Measurements from ENCODE around the gene KCNQ5. TPM values are rescaled to one million over a fixed set of nuclear protein-coding genes. Genes with fewer than 3 reads are reported as not detected.

The KCNQ5 gene
- polyA plus RNA-seq, 3 donors = not detected

DNA sequence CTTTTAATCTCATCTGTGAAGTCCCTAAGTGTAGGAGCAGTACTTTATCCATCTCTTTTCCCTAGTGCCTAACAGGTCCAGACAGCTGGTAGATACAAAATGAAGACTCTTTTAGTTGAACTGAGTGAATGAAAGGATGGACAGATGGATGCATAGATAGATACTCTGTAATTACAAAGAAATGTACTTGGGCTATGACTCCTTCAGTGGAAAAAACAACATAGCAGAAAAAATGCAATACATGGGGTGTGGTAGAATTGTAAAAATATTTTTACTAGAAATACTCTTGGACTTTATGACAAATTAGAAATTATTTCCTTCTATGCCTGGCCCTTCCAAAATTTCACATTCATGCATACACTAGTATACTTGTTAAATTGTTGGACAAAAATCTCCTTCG lies 29.3 kb downstream of the KCNQ5 start:
- Mint-ChIP-seq H3K4me1 (peaks cover 11% of the 10 kb centered on the region), H3K9me3 (no peaks in the 10 kb centered on the region)

DNA sequence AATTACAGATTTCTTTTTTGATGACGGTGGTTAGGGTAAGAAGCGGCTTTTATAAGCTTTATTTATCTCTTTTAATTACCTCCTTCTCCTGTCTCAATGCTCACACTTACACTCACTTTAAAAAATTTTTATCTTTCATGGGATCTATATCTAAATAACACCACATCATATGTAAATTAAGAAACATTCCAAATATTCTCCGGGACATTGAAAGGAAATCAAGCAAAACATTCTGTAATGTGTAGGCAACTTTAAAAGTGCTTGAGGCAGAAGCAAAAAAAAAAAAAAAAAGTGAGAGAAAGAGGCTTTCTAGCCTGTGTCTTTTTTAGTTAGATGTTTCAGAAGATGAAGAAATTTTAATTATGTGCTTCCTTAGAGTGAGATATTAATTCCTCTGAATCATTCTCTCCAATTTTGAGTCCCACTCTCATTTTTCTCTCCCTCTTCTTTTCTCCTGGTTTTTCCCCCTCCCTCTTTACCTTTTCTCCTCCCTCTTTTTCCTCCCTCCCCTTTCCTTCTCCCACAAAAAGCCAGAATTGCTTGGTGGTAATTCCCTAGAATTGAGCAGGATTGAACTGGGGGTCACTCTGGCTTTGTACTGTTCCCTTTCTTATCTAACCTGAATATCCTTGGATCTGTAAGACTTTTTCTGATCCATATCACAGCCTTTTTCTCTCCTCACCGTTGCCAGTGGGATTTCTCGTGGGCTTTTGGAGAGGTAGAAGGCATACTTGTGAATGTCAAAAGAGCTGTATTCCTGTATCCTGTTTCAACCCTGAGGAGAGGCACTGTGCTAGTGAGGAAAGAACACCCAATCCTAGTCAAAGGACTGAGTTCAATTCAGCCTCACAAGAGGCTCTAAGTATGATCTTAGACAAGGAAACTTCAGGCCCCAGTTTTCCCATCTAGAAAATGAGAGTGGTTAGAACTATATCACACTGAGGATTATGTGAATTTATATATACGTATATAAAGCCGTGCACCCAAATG lies 30.4 kb downstream of the KCNQ5 start:
- H3K27ac ChIP-seq (ENCODE audit: low read depth in 1 of 2, low read length in 2 of 2) = no peak overlapping the region
- H3K4me1 ChIP-seq (ENCODE audit: control insufficient read depth in 1 of 2, insufficient read depth in 2 of 2, low read length in 2 of 2) = no peaks in the 10 kb centered on the region
- no peaks in the 10 kb centered on the region for H3K36me3 ChIP-seq (replicated peaks in 1 of 2; ENCODE audit: control insufficient read depth in 1 of 2, insufficient read depth in 2 of 2, low read length in 2 of 2)
- no peaks in the 10 kb centered on the region for H4K20me1 ChIP-seq (ENCODE audit: insufficient read depth, low read length)
- no CpG with 5 or more reads among the region's 7 CpGs for WGBS (ENCODE audit: insufficient coverage)
- Mint-ChIP-seq H3K27ac (no peak overlapping the region), H3K9me3 (no peaks in the 10 kb centered on the region), H3K4me3 (no peak overlapping the region), H3K36me3 (no peaks in the 10 kb centered on the region), H3K4me1 (peaks cover 11% of the 10 kb centered on the region), H3K27me3 (ENCODE audit: low read depth in 3 of 3) (peaks cover 0 to 2% (median 0%) of the 10 kb centered on the region in 3 donors)
- H3K4me2 ChIP-seq (replicated peaks; ENCODE audit: extremely low read depth, low read length, poor library complexity, severe bottlenecking) = no peak overlapping the region
- TF ChIP-seq, protein P1, sequence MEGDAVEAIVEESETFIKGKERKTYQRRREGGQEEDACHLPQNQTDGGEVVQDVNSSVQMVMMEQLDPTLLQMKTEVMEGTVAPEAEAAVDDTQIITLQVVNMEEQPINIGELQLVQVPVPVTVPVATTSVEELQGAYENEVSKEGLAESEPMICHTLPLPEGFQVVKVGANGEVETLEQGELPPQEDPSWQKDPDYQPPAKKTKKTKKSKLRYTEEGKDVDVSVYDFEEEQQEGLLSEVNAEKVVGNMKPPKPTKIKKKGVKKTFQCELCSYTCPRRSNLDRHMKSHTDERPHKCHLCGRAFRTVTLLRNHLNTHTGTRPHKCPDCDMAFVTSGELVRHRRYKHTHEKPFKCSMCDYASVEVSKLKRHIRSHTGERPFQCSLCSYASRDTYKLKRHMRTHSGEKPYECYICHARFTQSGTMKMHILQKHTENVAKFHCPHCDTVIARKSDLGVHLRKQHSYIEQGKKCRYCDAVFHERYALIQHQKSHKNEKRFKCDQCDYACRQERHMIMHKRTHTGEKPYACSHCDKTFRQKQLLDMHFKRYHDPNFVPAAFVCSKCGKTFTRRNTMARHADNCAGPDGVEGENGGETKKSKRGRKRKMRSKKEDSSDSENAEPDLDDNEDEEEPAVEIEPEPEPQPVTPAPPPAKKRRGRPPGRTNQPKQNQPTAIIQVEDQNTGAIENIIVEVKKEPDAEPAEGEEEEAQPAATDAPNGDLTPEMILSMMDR (IDR thresholded peaks at IDR 0.05) = no peak
- peaks cover 4% of the 10 kb centered on the region for H3K79me2 ChIP-seq (ENCODE audit: insufficient read depth, low read length)
- H3K27me3 ChIP-seq (ENCODE audit: control insufficient read depth in 2 of 2, insufficient read depth in 2 of 2, low read length in 2 of 2) = no peaks in the 10 kb centered on the region
- no peak for DNase-seq
- H3K9ac ChIP-seq (ENCODE audit: insufficient read depth, low read length, poor library complexity, severe bottlenecking) = no peak overlapping the region
- no peak overlapping the region for H3K4me3 ChIP-seq (replicated peaks in 1 of 3; ENCODE audit: low read depth in 2 of 3, low read length in 3 of 3)
- no peaks in the 10 kb centered on the region for H3K9me3 ChIP-seq (replicated peaks in 1 of 2; ENCODE audit: control insufficient read depth in 1 of 2, insufficient read depth in 1 of 2, low read length in 2 of 2)
- H2AFZ ChIP-seq (ENCODE audit: insufficient read depth, low read depth, low read length, poor library complexity, severe bottlenecking) = no peak overlapping the region
- intact Hi-C loops (cut with micrococcal nuclease) = no loop called here

More for the DNA sequence above, 29.3 kb downstream of the KCNQ5 start:
- H3K27ac Mint-ChIP-seq = no peak overlapping the region
- DNase-seq = no peak
- Histone ChIP-seq H3K9ac (ENCODE audit: insufficient read depth, low read length, poor library complexity, severe bottlenecking) (no peak overlapping the region), H3K9me3 (replicated peaks in 1 of 2; ENCODE audit: control insufficient read depth in 1 of 2, insufficient read depth in 1 of 2, low read length in 2 of 2) (no peaks in the 10 kb centered on the region), H3K4me1 (ENCODE audit: control insufficient read depth in 1 of 2, insufficient read depth in 2 of 2, low read length in 2 of 2) (no peaks in the 10 kb centered on the region), H4K20me1 (ENCODE audit: insufficient read depth, low read length) (no peaks in the 10 kb centered on the region), H3K36me3 (replicated peaks in 1 of 2; ENCODE audit: control insufficient read depth in 1 of 2, insufficient read depth in 2 of 2, low read length in 2 of 2) (no peaks in the 10 kb centered on the region), H3K27ac (ENCODE audit: low read depth in 1 of 2, low read length in 2 of 2) (no peak overlapping the region), H3K4me3 (replicated peaks in 1 of 3; ENCODE audit: low read depth in 2 of 3, low read length in 3 of 3) (no peak overlapping the region), H3K4me2 (replicated peaks; ENCODE audit: extremely low read depth, low read length, poor library complexity, severe bottlenecking) (no peak overlapping the region), H3K27me3 (ENCODE audit: control insufficient read depth in 2 of 2, insufficient read depth in 2 of 2, low read length in 2 of 2) (no peaks in the 10 kb centered on the region), H3K79me2 (ENCODE audit: insufficient read depth, low read length) (peaks cover 4% of the 10 kb centered on the region), H2AFZ (ENCODE audit: insufficient read depth, low read depth, low read length, poor library complexity, severe bottlenecking) (no peak overlapping the region)
- peaks cover 0 to 2% (median 0%) of the 10 kb centered on the region in 3 donors for H3K27me3 Mint-ChIP-seq (ENCODE audit: low read depth in 3 of 3)
- intact Hi-C loops (cut with micrococcal nuclease) = no loop called here
- WGBS (ENCODE audit: insufficient coverage) = no CpG with 5 or more reads among the region's 1 CpG
- TF ChIP-seq, protein P1 (IDR thresholded peaks at IDR 0.05) = no peak
- H3K4me3 Mint-ChIP-seq = no peak overlapping the region
- H3K36me3 Mint-ChIP-seq = no peaks in the 10 kb centered on the region

Measured in CD14-positive monocyte (primary cell).